Measurements from ENCODE around the gene C15orf61.

The C15orf61 gene

GRCh38 chr15:67512933-67513714 is 7.8 kb upstream of the C15orf61 start:
- H3K27ac ChIP-seq (ENCODE audit: low read length) = no peak overlapping the region
- H3K9ac ChIP-seq (ENCODE audit: low read length) = no peak overlapping the region

GRCh38 chr15:67515090-67515489 is 5.8 kb upstream of the C15orf61 start:
- Histone ChIP-seq H3K9me2 (replicated peaks; ENCODE audit: insufficient read depth, low read length) (no peaks in the 10 kb centered on the region), H3K36me3 (replicated peaks; ENCODE audit: insufficient read depth, low read length) (no peaks in the 10 kb centered on the region), H3K27ac (ENCODE audit: low read length) (no peak overlapping the region), H3K79me2 (ENCODE audit: low read length) (no peaks in the 10 kb centered on the region), H3K9me3 (replicated peaks; ENCODE audit: insufficient read depth, low read length) (no peaks in the 10 kb centered on the region), H3K4me3 (ENCODE audit: low read length) (no peak overlapping the region), H3F3A (ENCODE audit: insufficient read depth, low read length) (no peaks in the 10 kb centered on the region), H3K27me3 (replicated peaks; ENCODE audit: insufficient read depth, low read length) (no peaks in the 10 kb centered on the region), H3K4me2 (ENCODE audit: low read depth, low read length) (no peak overlapping the region), H3K4me1 (ENCODE audit: low read length) (no peaks in the 10 kb centered on the region), H3K9ac (ENCODE audit: low read length) (no peak overlapping the region), H2AFZ (ENCODE audit: low read length) (no peak overlapping the region), H4K20me1 (ENCODE audit: insufficient read depth, low read length) (no peaks in the 10 kb centered on the region)
- no peak for TF ChIP-seq EZH2phosphoT487 (IDR thresholded peaks at IDR 0.05; ENCODE audit: low read length)
- no peak for TF ChIP-seq EZH2 (optimal IDR thresholded peaks at IDR 0.05; ENCODE audit: low read depth, low read length)
- TF ChIP-seq CTCF (IDR thresholded peaks at IDR 0.05; ENCODE audit: low read length) = no peak
- DNase-seq = no peak

More at GRCh38 chr15:67512933-67513714, 7.8 kb upstream of the C15orf61 start:
- DNase-seq = no peak
- Histone ChIP-seq H3K9me2 (replicated peaks; ENCODE audit: insufficient read depth, low read length) (no peaks in the 10 kb centered on the region), H3K27me3 (replicated peaks; ENCODE audit: insufficient read depth, low read length) (no peaks in the 10 kb centered on the region), H4K20me1 (ENCODE audit: insufficient read depth, low read length) (no peaks in the 10 kb centered on the region), H3K9me3 (replicated peaks; ENCODE audit: insufficient read depth, low read length) (no peaks in the 10 kb centered on the region), H3K4me1 (ENCODE audit: low read length) (no peaks in the 10 kb centered on the region), H3K79me2 (ENCODE audit: low read length) (no peaks in the 10 kb centered on the region), H2AFZ (ENCODE audit: low read length) (no peak overlapping the region), H3K36me3 (replicated peaks; ENCODE audit: insufficient read depth, low read length) (no peaks in the 10 kb centered on the region), H3K4me3 (ENCODE audit: low read length) (no peak overlapping the region), H3K4me2 (ENCODE audit: low read depth, low read length) (no peak overlapping the region), H3F3A (ENCODE audit: insufficient read depth, low read length) (no peaks in the 10 kb centered on the region)
- TF ChIP-seq EZH2phosphoT487 (IDR thresholded peaks at IDR 0.05; ENCODE audit: low read length) (no peak), EZH2 (optimal IDR thresholded peaks at IDR 0.05; ENCODE audit: low read depth, low read length) (no peak), CTCF (IDR thresholded peaks at IDR 0.05; ENCODE audit: low read length) (no peak)

- TF ChIP-seq CTCF (IDR thresholded peaks at IDR 0.05; ENCODE audit: low read length) (no peak), EZH2 (optimal IDR thresholded peaks at IDR 0.05; ENCODE audit: low read depth, low read length) (no peak), EZH2phosphoT487 (IDR thresholded peaks at IDR 0.05; ENCODE audit: low read length) (no peak)
- no peak for DNase-seq
- H3K9me3 ChIP-seq (replicated peaks; ENCODE audit: insufficient read depth, low read length) = no peaks in the 10 kb centered on the region
Measured at GRCh38 chr15:67515557-67515956, 5.4 kb upstream of the C15orf61 start.

More at GRCh38 chr15:67515557-67515956, 5.4 kb upstream of the C15orf61 start:
- Histone ChIP-seq H3K4me1 (ENCODE audit: low read length) (no peaks in the 10 kb centered on the region), H3K27ac (ENCODE audit: low read length) (no peak overlapping the region), H3K4me2 (ENCODE audit: low read depth, low read length) (no peak overlapping the region), H2AFZ (ENCODE audit: low read length) (no peak overlapping the region), H3F3A (ENCODE audit: insufficient read depth, low read length) (peaks cover 3% of the 10 kb centered on the region; the same call in 1 of the 2 replicates), H3K9ac (ENCODE audit: low read length) (no peak overlapping the region), H3K27me3 (replicated peaks; ENCODE audit: insufficient read depth, low read length) (no peaks in the 10 kb centered on the region), H3K79me2 (ENCODE audit: low read length) (no peaks in the 10 kb centered on the region), H3K36me3 (replicated peaks; ENCODE audit: insufficient read depth, low read length) (no peaks in the 10 kb centered on the region), H4K20me1 (ENCODE audit: insufficient read depth, low read length) (no peaks in the 10 kb centered on the region), H3K4me3 (ENCODE audit: low read length) (no peak overlapping the region), H3K9me2 (replicated peaks; ENCODE audit: insufficient read depth, low read length) (no peaks in the 10 kb centered on the region)
